OCI-LY7 (cell line): ENCODE measurements around the gene EGFL8.

Source experiments
- CTCF ChIP-seq: fragments of 200-600 bp; sonication (generic); conservative IDR thresholded peaks from 2 replicates; pipeline ENCODE4 v1.5.1; 2014; ENCODE audit warnings: mild to moderate bottlenecking, antibody characterized with exemption, low read length, moderate library complexity, mixed read lengths
- EZH2phosphoT487 ChIP-seq: fragments of 200-600 bp; sonication (generic); IDR thresholded peaks from 2 replicates; pipeline ENCODE4 v1.6.1; 2018; ENCODE audit warnings: low read depth, borderline replicate concordance, mild to moderate bottlenecking, mixed run types, antibody characterized with exemption, low read length, moderate library complexity, mixed read lengths

DNA sequence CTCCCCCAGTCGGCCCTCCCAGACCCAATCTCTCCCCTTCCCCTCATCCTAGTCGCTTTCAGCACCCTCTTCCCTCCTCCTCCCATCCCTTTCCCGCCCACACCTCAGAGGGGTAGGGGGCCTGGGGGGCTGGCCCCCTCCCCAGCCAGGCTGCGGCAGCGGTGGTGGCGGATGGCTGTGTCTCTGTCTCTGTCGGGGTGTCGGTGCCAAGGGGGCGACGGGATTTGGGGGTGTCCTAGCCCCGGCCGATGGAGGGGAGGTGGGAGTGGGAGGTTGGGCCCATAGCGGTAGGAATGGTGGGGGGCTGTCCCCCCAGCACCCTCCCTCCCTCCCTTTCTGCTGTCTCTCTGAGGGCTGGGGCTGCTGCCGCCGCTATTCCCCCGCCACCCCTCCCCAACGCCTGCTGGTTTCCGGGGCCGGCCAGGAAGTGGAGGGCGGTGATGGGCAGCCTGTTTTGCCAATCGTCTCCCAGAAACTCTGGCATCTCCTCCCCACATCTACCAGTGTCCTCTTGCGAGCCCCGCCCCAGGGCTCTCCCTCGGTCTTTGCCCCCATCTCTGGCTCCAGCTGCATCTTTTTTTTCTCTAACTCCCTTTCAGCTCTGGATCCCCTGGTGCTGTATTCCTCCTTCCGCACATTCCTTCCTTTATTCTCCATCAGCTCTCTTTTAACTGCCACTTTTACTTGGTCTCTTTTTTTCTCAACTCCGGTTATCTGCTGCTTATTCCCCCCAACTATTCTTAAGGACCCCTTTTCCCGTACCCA, 11.5 kb downstream of the EGFL8 start, which contains the start of gene AGPAT1:
- TF ChIP-seq CTCF = no peak
- TF ChIP-seq EZH2phosphoT487 = no peak
